ENCODE results near the gene GATA5.

The GATA5 gene

DNA sequence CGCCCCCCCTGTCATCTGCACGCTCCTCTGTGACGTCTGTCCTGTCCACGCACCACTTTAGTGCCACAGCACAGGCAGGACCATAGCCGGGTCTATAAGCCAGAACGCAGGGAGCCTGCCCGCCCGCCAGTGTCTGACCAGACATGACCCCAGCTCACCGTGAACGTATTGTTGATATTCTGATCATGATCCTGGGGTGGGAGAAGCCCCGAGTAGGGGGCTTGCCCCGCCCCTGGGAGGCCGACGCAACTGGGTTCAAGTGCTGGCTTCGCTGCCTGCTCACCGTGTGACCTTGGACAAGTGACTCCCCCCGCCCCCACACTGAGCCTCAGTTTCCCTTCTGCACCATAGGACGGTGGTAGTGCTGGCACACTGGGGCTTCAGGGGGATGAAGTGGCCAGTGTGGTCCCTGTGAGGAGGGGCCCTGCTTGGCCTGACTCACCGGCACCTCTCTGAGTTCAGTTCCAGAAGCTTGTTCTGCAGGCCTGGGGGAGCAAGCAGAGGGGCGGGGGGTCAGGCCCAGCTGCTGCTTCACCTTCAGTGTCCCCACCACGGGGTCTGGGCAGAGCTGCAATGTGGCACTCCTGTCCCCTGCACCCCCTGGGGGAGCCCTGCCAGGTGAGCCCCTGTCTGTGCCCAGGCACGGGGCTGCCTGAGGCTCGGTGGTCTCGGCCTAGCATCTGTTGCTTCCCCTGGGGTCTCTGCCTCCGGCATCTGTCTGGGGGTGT is 57.6 kb downstream of the GATA5 start:
- DNase-seq (ENCODE audit: low spot score) (no peak), FAIRE-seq (no peak)

GRCh38 chr20:62416651-62417637 is 58.9 kb downstream of the GATA5 start:
- FAIRE-seq (no peak), DNase-seq (ENCODE audit: low spot score) (no peak)

DNA sequence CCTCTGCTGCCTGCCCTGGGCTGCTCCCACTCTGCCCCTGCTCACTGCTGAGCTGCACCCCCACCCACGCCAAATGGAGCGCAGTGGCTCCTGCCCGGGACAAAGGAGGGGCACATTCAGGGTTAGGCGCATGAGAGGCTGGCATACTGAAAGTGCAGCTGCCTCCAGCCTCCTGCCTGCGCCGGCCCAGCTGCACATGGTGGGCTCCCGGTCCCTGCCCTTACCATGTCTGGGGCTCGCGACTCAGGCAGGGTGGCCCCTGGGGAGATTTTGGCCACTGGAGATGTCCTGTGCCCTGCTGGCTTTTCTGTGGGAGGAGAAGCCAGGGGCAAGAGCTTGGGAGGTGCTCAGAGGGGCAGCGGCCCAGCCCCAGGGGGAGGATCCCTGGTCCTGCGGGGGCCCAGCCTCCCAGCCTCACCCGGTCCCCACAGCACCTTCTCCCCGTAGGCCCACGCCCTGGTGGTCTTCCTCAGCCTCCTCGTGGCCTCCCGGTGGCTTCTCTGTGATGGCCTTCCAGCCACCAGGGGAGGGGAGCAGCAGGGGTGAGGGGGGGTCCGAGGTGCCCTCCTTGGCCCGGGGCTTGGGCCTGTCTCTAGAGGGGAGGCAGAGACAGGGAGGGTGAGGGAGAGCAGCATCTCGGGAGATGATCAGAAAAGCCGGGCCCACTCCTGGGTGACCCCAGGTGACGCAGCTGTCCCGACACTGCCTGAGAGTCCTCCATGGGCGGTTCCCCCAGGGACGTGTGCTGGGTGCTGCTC is 60.3 kb downstream of the GATA5 start:
- FAIRE-seq (no peak), DNase-seq (ENCODE audit: low spot score) (no peak)

GRCh38 chr20:62413896-62414481 is 61.8 kb downstream of the GATA5 start:
- no peak for FAIRE-seq

More at GRCh38 chr20:62413896-62414481, 61.8 kb downstream of the GATA5 start:
- DNase-seq (ENCODE audit: low spot score): no peak
